ENCODE results near the gene FAM222A.

Gene FAM222A

GRCh38 chr12:109762071-109762672 is 48.5 kb downstream of the FAM222A start:
- DNase-seq (ENCODE audit: low spot score in 2 of 2) = no peak

GRCh38 chr12:109762673-109763191 is 49.1 kb downstream of the FAM222A start:
- DNase-seq (ENCODE audit: low spot score in 2 of 2) (no peak), ATAC-seq (peak; percentile 5)
- Mint-ChIP-seq H3K9me3 (no peaks in the 10 kb centered on the region), H3K27ac (no peak overlapping the region), H3K4me1 (peaks cover 7% of the 10 kb centered on the region), H3K4me3 (no peak overlapping the region), H3K36me3 (no peaks in the 10 kb centered on the region)

More at GRCh38 chr12:109762071-109762672, 48.5 kb downstream of the FAM222A start:
- peaks cover 4% of the 10 kb centered on the region for H3K9me3 Mint-ChIP-seq
- peaks cover 7% of the 10 kb centered on the region for H3K4me1 Mint-ChIP-seq
- peak overlapping the region; percentile 21 for H3K27ac Mint-ChIP-seq
- H3K4me3 Mint-ChIP-seq = no peak overlapping the region
- H3K36me3 Mint-ChIP-seq = no peaks in the 10 kb centered on the region
- ATAC-seq = no peak

- DNase-seq (ENCODE audit: low spot score in 2 of 2) = peak in 1 of 2 donors; percentile 54
These were observed 49.7 kb downstream of the FAM222A start for GRCh38 chr12:109763201-109763841.

GRCh38 chr12:109764123-109764522 is 50.5 kb downstream of the FAM222A start:
- no peak overlapping the region for H3K4me3 Mint-ChIP-seq
- peaks cover 7% of the 10 kb centered on the region for H3K4me1 Mint-ChIP-seq
- DNase-seq (ENCODE audit: low spot score in 2 of 2) (no peak), ATAC-seq (no peak)
- no peaks in the 10 kb centered on the region for H3K9me3 Mint-ChIP-seq
- H3K27ac Mint-ChIP-seq = no peak overlapping the region
- H3K36me3 Mint-ChIP-seq = no peaks in the 10 kb centered on the region

More at GRCh38 chr12:109763201-109763841, 49.7 kb downstream of the FAM222A start:
- Mint-ChIP-seq H3K36me3 (no peaks in the 10 kb centered on the region), H3K4me1 (peaks cover 7% of the 10 kb centered on the region), H3K27ac (no peak overlapping the region), H3K9me3 (no peaks in the 10 kb centered on the region), H3K4me3 (no peak overlapping the region)
- peak; percentile 80 for ATAC-seq

DNA sequence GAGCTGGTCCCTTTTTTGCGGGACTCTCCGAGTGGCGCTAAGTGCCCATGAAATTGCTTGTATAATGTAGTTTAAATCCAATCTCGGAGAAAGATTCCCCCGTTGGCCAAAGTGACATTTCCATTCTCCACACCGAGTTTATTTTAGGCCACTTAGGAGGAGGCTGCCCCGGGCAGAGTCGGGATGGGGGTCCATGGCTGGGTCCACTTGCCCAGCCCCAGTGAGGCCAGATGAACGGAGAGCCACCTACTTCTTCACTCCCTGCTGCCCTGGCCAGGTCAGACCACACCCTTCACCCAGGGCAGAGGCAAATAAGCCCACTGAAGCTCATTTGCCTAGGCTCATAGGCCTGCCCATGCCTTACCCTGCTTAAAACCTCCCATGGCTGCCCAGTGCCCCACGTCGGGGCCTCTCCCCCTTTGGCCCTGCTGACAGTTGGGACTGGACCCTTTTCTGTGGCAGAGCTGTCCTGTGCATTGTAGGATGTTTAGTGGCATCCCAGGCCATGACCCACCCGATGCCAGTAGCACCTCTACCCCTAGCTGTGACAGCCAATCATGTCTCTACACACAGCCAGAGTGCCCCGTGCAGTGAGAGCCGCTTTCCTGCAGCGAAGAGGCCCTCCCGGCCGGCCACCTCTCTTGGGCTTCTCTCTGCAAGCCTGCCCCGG is 51.3 kb downstream of the FAM222A start:
- no peak overlapping the region for H3K4me3 Mint-ChIP-seq
- no peaks in the 10 kb centered on the region for H3K9me3 Mint-ChIP-seq
- H3K36me3 Mint-ChIP-seq = no peaks in the 10 kb centered on the region
- DNase-seq (ENCODE audit: low spot score in 2 of 2) (no peak), ATAC-seq (no peak)
- H3K27ac Mint-ChIP-seq = no peak overlapping the region
- H3K4me1 Mint-ChIP-seq = peaks cover 7% of the 10 kb centered on the region

DNA sequence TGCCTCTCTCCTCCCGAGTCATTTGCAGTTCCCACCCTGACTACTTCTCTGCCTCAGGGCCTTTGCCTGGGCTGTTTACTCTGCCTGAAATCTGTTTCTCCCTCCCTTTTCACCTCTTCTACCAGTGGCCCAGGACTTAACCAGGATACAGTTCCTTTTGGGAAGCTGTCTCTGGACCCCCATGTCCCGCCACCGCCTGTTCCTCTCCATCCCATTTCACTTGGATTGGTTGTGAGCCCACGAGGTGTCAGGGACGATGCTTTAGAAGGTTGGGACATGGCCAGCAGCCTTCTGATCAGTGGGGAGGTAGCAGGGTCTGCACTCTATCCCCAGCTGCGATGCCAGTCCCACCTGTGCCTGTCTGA is 51.8 kb downstream of the FAM222A start:
- Mint-ChIP-seq H3K9me3 (no peaks in the 10 kb centered on the region), H3K27ac (no peak overlapping the region), H3K4me1 (peaks cover 7% of the 10 kb centered on the region), H3K4me3 (no peak overlapping the region), H3K36me3 (no peaks in the 10 kb centered on the region)
- no peak for ATAC-seq
- DNase-seq (ENCODE audit: low spot score in 2 of 2) = no peak

GRCh38 chr12:109766251-109766778 is 52.7 kb downstream of the FAM222A start:
- no peak overlapping the region for H3K27ac Mint-ChIP-seq
- DNase-seq (ENCODE audit: low spot score in 2 of 2) (no peak), ATAC-seq (no peak)
- no peaks in the 10 kb centered on the region for H3K9me3 Mint-ChIP-seq
- H3K36me3 Mint-ChIP-seq = no peaks in the 10 kb centered on the region
- no peak overlapping the region for H3K4me3 Mint-ChIP-seq
- peaks cover 7% of the 10 kb centered on the region for H3K4me1 Mint-ChIP-seq

- no peak overlapping the region for H3K4me3 Mint-ChIP-seq
- no peak overlapping the region for H3K27ac Mint-ChIP-seq
- peaks cover 7% of the 10 kb centered on the region for H3K4me1 Mint-ChIP-seq
- H3K36me3 Mint-ChIP-seq = no peaks in the 10 kb centered on the region
- ATAC-seq (no peak), DNase-seq (ENCODE audit: low spot score in 2 of 2) (no peak)
- no peaks in the 10 kb centered on the region for H3K9me3 Mint-ChIP-seq
These were observed 53.8 kb downstream of the FAM222A start for GRCh38 chr12:109767456-109767855.

DNA sequence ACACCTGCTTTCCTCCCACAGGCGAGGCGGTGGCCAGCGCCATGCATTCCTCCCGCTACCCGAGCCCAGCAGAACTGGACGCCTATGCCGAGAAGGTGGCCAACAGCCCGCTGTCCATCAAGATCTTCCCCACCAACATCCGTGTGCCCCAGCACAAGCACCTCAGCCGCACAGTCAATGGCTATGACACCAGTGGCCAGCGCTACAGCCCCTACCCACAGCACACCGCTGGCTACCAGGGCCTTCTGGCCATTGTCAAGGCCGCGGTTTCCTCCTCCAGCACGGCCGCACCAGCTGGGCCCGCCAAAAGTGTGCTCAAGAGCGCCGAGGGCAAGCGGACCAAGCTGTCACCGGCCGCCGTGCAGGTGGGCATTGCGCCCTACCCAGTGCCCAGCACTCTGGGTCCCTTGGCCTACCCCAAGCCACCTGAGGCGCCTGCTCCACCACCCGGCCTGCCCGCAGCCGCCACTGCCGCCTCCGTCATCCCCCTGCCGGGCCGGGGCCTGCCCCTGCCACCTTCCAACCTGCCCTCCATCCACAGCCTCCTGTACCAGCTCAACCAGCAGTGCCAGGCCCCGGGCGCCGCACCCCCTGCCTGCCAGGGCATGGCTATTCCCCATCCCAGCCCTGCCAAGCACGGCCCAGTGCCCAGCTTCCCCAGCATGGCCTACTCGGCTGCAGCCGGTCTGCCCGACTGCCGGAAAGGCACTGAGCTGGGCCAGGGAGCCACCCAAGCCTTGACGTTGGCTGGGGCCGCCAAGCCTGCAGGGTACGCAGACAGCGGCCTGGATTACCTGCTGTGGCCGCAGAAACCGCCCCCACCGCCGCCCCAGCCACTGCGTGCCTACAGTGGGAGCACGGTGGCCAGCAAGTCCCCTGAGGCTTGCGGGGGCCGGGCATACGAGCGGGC is 54.6 kb downstream of the FAM222A start:
- Mint-ChIP-seq H3K4me3 (no peak overlapping the region), H3K36me3 (no peaks in the 10 kb centered on the region), H3K27ac (no peak overlapping the region), H3K9me3 (no peaks in the 10 kb centered on the region), H3K4me1 (peaks cover 6% of the 10 kb centered on the region)
- ATAC-seq (no peak), DNase-seq (ENCODE audit: low spot score in 2 of 2) (no peak)

DNA sequence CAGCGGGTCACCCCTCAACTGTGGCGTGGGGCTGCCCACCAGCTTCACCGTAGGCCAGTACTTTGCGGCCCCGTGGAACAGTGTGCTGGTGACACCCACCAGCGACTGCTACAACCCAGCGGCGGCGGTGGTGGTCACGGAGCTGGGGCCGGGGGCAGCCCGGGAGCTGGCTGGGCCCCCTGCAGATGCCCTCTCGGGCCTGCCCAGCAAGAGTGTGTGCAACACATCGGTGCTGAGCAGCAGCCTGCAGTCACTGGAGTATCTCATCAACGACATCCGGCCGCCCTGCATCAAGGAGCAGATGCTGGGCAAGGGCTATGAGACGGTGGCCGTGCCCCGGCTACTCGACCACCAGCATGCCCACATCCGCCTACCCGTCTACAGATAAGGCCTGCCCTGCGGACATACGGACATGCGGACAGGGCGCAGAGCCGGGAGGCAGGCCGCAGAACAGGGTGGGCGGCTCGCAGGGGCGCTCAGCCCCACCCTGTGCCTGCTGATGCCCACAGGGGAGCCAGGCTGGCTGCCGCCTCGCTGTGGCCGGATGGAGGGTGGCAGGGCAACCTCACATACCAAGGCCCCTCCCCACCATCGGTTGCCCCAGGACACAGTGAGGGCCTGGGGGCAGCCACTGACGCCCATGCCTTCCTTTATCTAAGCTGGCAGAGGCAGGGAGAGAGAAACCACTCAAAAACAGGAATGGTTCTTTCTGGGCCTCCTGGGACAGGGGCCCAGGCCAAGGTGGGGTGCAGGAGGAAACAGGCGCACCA is 55.5 kb downstream of the FAM222A start:
- no peak for DNase-seq (ENCODE audit: low spot score in 2 of 2)
- Mint-ChIP-seq H3K27ac (no peak overlapping the region), H3K9me3 (no peaks in the 10 kb centered on the region)

DNA sequence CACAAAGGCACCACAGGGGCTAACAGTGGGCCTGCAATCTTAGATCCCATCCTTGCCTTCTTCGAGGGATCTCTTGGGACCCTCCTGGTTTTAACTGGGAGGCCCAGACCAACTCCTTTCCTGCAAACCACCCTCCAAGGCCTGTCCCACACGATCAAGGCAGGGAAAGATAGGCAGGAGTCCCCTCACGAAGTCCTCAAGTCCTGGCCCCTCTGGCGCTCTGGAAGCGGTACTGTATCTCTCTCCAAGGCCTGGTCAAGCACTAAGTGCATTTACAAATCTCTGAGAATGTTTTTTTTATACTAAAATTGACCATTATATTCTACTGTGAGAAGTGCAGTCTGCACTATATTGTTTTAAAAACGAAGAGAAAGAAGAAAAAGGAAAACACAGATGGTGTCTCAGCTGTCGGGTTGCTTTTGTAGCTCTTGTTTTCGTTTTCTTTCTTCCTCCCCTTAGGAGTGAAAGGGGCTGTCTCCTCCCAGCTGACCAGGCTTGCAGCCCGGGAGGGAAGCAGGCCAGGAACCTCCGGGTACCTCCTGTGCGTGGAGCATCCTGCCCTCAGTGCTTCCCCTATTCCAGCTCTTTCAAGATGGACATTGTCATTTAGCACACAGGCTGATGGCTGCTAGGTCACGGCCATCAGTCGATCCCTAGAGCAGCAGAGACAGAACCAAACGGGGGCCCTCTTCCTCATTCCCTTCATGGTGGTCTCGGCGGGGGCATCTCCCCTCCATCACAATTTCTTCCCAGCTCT is 56.7 kb downstream of the FAM222A start:
- H3K4me1 Mint-ChIP-seq = peaks cover 9% of the 10 kb centered on the region
- H3K27ac Mint-ChIP-seq = no peak overlapping the region
- no peak overlapping the region for H3K4me3 Mint-ChIP-seq
- no peak for ATAC-seq
- no peaks in the 10 kb centered on the region for H3K36me3 Mint-ChIP-seq
- H3K9me3 Mint-ChIP-seq = no peaks in the 10 kb centered on the region
- DNase-seq (ENCODE audit: low spot score in 2 of 2) = no peak

More for the DNA sequence above, 55.5 kb downstream of the FAM222A start:
- no peak for ATAC-seq
- Mint-ChIP-seq H3K36me3 (no peaks in the 10 kb centered on the region), H3K4me3 (no peak overlapping the region), H3K4me1 (peaks cover 9% of the 10 kb centered on the region)

DNA sequence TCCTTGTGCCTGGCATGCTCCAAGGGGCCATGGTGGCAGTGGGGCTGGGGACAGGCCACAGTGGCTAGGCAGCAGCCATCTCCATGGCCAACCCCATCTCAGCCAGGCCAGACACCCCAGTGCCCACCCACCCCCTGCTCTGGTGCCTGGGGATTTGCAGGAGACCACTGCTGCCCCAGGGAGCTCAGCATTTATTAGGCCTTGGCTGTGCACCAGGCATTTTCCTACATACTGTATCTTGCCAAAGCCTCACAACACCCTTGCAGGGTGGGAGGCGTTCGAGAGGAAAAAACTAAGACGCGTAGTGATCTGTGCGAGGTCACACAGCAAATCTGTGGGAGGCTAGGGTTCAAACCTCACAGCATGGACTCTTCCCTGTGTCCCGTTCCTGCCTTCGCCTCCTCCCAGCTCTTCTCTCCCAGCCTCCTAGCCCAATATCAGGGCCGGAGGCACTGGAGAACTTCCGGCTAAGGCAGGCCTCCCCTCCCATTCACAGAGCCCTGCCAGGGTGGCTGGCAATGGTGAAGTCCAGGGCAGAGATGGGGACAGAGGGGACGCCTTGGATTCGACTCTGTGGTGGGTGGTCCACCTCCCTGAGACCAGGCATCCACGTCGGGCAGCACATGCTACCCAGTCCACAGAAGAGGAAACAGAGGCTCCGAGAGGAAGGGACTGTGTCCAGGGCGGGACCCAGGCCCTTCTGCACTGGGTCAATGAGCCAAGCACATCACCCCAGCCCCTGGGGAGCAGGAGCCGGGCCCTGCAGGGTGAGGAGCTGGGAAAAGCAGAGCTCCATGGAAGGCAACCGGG is 57.4 kb downstream of the FAM222A start:
- no peak for ATAC-seq

More for the DNA sequence above, 57.4 kb downstream of the FAM222A start:
- no peak overlapping the region for H3K4me3 Mint-ChIP-seq
- no peaks in the 10 kb centered on the region for H3K9me3 Mint-ChIP-seq
- peaks cover 9% of the 10 kb centered on the region for H3K4me1 Mint-ChIP-seq
- no peak for DNase-seq (ENCODE audit: low spot score in 2 of 2)
- H3K27ac Mint-ChIP-seq = no peak overlapping the region
- no peaks in the 10 kb centered on the region for H3K36me3 Mint-ChIP-seq

Measured in stimulated activated effector memory CD8-positive, alpha-beta T cell treated with anti-CD3 and anti-CD28 coated beads, Interleukin-12 subunit alpha, Interleukin-12 subunit beta, amount 100 ng/mL, for 72 hours (primary cell).